GM21423 (cell line): ENCODE results near the gene GSTM5.
"Not testable (repeated sequence)": the region's sequence is repeated elsewhere in the genome, so short reads cannot be mapped to it uniquely, and the experiment has no call there.

Experiments
- ATAC-seq: cut with Tn5 transposase; IDR thresholded peaks from one replicate; pipeline ENCODE4 v1.9.1; 2021; ENCODE audit warnings: mild to moderate bottlenecking, moderate library complexity; ENCODE audit not compliant: unreplicated experiment

GSTM5 gene

GRCh38 chr1:109760581-109761226, 48.7 kb downstream of the GSTM5 start:
- no peak for ATAC-seq

DNA sequence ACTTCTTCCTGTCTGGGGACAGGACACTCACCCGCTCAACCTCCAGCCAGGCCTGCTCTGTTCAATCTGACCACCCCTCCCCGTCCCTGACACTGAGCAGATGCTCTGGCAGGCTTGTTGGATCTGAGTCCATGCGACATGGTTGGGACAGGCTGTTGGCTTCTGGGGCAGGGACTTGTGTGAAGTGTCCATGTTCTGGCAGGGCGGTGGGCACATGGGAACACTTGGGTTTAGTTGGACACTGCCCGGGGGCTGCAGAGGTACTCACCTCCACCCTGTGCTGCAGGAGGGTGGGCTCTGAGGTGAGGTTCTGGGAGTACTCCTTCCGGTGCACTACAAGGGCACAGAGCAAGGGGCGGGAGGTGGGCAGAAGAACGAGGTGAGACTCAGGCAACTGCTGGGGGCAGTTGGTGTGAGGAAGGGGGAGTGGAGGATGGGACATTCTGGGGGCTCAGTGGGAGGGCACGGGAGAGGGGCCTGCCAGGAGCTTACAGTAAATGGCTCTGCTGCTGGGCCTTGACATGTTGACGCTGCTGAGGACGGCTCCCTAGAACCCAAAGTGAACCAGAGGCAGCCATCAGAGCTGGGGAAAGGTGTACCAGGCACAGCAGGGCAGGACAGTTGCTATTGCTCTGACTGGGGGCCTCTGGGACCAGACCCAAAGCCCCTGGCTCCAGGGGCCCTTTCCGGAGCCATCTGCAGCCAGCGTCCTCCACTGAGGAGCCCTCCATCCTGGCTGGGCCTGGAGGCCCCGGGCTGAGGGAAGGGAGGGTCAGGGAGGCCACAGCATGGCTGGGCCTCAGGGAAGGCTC, 49.4 kb downstream of the GSTM5 start:
- no peak for ATAC-seq

DNA sequence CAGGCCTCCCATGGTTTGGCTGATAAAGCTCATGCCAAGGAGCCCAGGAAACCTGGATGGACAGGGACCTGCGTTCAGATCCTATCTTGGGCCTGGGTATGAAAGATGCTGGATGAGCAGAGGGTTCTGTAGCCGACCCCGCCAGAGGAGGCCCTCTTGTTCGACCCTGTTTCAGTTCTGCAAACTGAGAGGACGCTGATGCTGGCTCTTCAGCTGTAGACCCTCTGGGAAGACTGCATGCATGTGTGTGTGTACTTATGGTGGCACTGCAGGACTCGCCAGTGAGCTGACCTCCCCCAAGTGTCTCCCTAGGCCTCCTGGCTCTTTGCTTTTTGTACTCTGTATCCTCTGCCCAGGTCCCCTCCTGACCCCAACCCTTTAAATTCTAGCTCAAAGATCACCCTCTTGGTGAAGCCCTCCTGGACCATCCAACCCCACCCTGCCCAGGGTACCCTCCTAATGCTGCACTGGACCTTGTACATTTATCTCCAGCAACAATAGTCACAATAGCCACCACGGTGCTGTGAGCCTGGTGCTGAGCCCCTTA, 50.1 kb downstream of the GSTM5 start:
- no peak for ATAC-seq

DNA sequence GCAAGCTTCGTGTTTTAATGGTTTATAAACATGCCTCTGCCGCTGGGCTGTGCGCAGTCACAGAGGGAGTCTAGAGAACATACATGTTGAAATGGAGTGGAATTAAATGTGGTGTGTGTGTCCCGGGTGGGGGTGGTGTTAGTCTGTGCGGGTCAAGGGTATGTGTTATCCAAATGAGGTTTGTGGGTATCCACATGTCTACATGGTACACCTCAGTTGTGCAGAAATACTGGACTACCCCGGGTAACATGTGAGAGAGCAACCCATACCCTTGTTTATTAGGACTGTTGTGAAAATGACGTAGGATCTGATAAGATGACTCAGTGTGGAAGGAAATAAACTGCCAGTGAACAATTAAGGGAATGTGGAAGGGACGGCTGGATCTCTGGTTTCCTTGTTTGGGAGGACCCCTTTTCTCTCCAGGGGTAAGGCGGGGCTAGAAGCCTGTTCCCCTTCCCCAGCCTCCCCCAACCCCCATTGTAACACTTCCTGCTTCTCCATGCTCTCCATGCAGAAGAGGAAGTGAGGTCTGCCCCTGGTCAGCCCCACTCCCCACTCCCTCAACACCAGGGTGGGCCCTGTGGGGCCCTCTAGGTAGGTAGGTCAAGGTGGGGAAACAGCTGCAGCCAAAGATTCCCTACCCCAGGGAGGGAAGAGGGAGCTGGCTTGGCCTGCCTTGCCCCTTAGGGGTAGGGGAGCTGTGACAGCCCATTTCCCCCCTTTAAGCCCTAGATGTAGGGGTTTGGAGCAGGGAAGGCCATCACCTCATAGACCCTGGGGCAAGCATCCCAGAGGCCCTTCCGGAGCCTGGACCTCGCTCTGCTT, 51.0 kb downstream of the GSTM5 start:
- ATAC-seq: no peak

DNA sequence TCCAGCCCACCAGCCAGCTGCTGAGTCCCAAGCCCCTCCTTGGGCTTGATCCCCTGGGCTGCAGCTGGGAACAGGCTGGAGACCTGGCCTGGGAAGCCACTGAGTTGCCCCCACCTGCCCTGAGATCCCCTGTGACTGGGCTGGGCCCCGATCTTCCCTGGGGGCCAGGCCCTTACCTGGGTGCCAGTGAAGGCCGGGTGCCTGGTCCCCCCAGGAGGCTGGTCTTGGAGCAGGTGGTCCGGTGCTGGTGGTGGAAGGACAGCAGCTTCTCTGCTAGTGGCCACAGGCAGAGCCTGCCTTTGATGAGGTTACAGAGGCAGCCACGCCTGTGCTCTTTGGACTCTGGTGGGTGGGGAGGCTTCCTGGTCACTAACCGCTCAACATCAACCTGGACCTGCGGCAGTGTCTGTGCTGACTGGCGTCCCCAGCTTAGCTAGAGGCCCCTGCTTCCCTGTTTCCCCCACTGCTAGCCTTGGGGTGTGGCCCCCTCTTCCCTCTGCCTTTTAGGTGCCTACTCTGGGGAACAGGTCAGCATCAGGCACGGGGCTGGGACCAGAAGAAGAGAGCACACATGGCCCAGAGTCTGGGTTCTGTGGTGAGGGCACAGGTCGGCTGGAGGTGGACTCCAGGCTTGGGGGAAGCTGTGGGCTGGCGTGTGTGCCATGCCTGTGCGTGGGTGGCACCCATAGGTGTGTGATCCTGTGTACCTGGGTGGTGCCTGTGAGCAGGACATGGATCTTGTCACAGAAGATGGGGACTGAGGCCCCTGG, 51.8 kb downstream of the GSTM5 start, which contains the start of gene EPS8L3:
Gene EPS8L3, minus strand, starts transcription at position 278 of the 770 bp plus-strand sequence. CDS start 2,174 bp downstream, outside the sequence.
- no peak for ATAC-seq

DNA sequence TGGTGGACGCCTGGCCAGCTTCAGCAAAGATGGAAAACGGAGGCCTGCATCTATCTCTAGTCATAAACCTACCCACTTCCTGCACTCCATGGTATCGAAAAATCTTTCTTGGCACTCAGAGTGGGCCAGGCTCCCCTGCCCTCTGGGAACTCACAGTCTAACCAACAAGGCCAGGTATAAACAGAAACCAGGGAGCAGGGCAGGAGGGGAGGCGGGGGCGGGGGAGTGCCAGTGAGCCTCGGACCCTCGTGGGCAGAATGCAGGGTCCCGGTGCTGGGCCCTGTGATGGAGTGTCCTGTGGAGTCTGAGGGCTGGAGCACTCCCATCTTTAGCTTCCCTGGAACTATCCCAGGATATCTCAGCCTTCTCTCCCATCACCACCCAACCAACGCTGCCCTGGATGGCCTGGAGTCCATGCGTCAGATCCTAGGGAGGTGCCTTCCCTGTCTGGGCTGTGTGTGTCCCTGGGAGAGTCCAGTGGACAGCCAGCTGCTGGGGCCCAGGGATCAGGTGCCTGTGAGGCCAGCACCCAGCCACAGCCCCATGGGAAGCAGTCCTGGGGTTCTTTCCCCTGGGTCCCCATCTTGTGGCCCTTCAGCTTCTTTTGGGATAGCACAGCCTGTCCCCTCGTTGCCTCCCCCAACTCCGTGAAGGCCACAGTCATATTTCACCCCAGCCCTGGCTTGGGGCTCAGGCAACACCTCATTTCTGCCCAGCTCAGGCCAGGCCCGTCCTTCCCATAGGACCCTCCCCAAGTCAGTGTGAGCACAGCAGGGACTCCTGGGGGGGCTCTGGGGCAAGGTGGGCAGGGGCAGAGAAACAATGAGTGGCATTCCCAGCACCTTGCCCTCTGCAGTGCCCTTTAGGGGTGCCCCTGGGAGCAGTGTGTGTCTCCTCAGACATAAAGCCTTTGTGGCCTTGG, 52.8 kb downstream of the GSTM5 start:
- no peak for ATAC-seq

DNA sequence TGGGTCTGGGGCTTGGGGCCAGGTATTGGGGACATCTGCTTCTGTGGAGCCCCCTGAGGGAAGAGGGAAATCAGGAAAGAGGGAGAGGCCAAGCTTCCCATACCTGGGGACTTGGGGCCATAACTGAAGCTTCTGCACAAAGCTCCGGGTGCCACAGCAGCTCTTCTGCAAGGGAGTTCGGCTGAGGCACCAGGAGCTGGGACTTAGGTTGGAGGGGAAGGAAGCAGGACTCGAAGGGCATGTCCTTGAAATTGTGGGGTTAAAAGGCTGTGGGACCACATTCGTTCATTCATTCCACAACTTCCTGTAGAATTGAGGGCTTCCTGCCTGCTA, 53.4 kb downstream of the GSTM5 start:
- no peak for ATAC-seq

DNA sequence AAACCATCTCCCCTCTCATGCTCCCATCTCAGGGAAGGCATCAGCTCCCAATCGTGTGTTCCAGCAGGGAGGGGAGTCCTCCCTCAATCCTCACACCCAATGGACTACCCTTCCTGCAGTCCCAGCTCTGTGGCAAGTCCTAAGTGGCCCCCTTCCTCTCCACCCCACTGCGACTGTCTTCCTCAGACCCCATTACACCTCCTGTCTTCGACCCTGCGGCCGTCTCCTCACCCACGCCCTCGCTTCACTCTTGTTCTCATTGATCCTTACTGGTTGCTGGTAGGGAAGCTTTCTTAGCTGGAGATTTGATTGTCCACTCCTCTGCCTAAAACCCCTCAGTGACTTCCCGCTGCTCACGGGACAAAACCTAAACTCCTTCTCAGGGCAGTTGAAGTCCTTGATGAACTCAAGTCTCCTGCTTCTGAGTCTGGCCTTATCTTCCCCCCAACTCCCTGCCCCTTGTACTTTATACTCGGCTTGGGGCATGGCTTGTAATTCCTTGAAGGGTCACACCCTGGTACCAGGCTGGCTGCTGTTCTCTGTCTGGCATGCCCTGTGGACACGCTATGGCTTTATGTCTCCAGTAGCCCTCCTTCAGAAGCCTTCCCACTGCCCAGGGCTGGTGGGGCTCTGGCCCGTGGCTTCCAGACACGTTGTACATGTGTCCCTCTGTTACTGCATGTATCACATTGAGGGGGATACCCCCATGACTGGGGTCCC, 54.0 kb downstream of the GSTM5 start:
- ATAC-seq: no peak

- not testable (repeated sequence) for ATAC-seq
These were observed 55.1 kb downstream of the GSTM5 start for GRCh38 chr1:109766991-109767636.
